Esophagus squamous epithelium (tissue), 5 donors: ENCODE data around the gene CCDC69. TPM values are rescaled to one million over a fixed set of nuclear protein-coding genes. Genes with fewer than 3 reads are reported as not detected.
A peak's percentile ranks its signal among the peaks of the same experiment; 100 is the strongest.

ENCODE experiments used
- DNase-seq: peaks from one replicate; lab custom pipeline; 2025; lab: John Stamatoyannopoulos, UW
- H3K27ac ChIP-seq, 4 donors: fragments of 200-600 bp; sonication (generic); one replicate each; pipeline ENCODE4 v1.5.1; 2016 to 2019; ENCODE audit warnings: mild to moderate bottlenecking in 1 of 4
- H3K27me3 ChIP-seq, 4 donors: fragments of 200-600 bp; sonication (generic); 1 replicate in 3 of 4; 2 replicates in 1 of 4; pipeline versions ENCODE4 v1.5.1 to v1.6.0; 2017 to 2021; ENCODE audit warnings: antibody characterized with exemption in 1 of 4
- H3K36me3 ChIP-seq, 3 donors: fragments of 200-600 bp; sonication (generic); one replicate each; pipeline ENCODE4 v1.5.1; 2016 to 2019
- H3K4me1 ChIP-seq, 3 donors: fragments of 200-600 bp; sonication (generic); one replicate each; pipeline ENCODE4 v1.5.1; 2017 to 2019
- H3K4me3 ChIP-seq, 4 donors: fragments of 200-600 bp; sonication (generic); 1 replicate in 3 of 4; 2 replicates in 1 of 4; pipeline ENCODE4 v1.5.1; 2016 to 2019; ENCODE audit warnings: mild to moderate bottlenecking in 2 of 4, moderate library complexity in 1 of 4
- H3K9me3 ChIP-seq, 3 donors: fragments of 200-600 bp; sonication (generic); one replicate each; pipeline ENCODE4 v1.5.1; 2016 to 2019
- CTCF ChIP-seq, 6 experiments: fragments of 450-650 bp in 4 of 6; fragments of 200-600 bp in 2 of 6; sonication (generic) in 2 of 6; IDR thresholded peaks; one replicate each; pipeline ENCODE4 v1.5.1; 2016 to 2019; ENCODE audit warnings: antibody characterized with exemption in 6 of 6, mild to moderate bottlenecking in 4 of 6, moderate library complexity in 4 of 6
- POLR2A ChIP-seq, 4 donors: fragments of 450-650 bp; IDR thresholded peaks; one replicate each; pipeline ENCODE4 v1.6.1; 2017; ENCODE audit warnings: antibody characterized with exemption in 4 of 4, mild to moderate bottlenecking in 4 of 4, moderate library complexity in 3 of 4
- WGBS, 2 donors: methylation state at CpG; one replicate each; pipeline ENCODE4 v1.1.5; 2018; 5-methylcytosine and 5-hydroxymethylcytosine counted together
- intact Hi-C: fragments of 100-400 bp; cut with DNase I; formaldehyde crosslinking; loops from one replicate; pipeline ENCODE4 v1.15.0; 2022
- total RNA-seq, 4 donors: library from RNA; depleted of rRNA; stranded (reverse); fragments of >200 nt; gene quantifications; one replicate each; pipeline ENCODE4 v1.1.0, GENCODE V29; 2016
- donor health status: DM: yes; HTN: yes; CAD: no.

CCDC69 gene
- total RNA-seq, 4 donors from 2014 or later: 10.9 to 87.0 (median 37.8) TPM

GRCh38 chr5:151264113-151264512 lies 40.2 kb upstream of the CCDC69 start:
- Histone ChIP-seq H3K4me3 (no peak overlapping the region), H3K36me3 (peaks cover 0 to 78% (median 23%) of the 10 kb centered on the region in 3 donors), H3K27ac (peak overlapping the region; percentile 65 to 93 (median 86)), H3K4me1 (peaks cover 5 to 45% (median 14%) of the 10 kb centered on the region in 3 donors), H3K9me3 (no peaks in the 10 kb centered on the region), H3K27me3 (no peaks in the 10 kb centered on the region)
- 0 to 30% methylated on average over 1 of the region's 1 CpG for WGBS, 2 donors
- no peak for DNase-seq
- TF ChIP-seq CTCF (IDR thresholded peaks at IDR 0.05) (peak in 1 of 6 experiments; percentile 47), POLR2A (IDR thresholded peaks at IDR 0.05) (peak in 1 of 4 donors; percentile 26)
- intact Hi-C loops: no loop called here

GRCh38 chr5:151262532-151262931 lies 38.6 kb upstream of the CCDC69 start:
- H3K9me3 ChIP-seq: no peaks in the 10 kb centered on the region
- DNase-seq: no peak
- H3K27ac ChIP-seq: peak overlapping the region in 3 of 4 donors; percentile 84 to 93 (median 89)
- intact Hi-C loops: no loop called here
- 88 to 100% methylated on average over 3 of the region's 3 CpGs for WGBS, 2 donors
- peaks cover 19 to 61% (median 27%) of the 10 kb centered on the region in 3 donors for H3K4me1 ChIP-seq
- no peak overlapping the region for H3K4me3 ChIP-seq
- TF ChIP-seq CTCF (IDR thresholded peaks at IDR 0.05): no peak
- no peak for TF ChIP-seq POLR2A (IDR thresholded peaks at IDR 0.05)
- H3K36me3 ChIP-seq: peaks cover 0 to 63% (median 16%) of the 10 kb centered on the region in 3 donors
- H3K27me3 ChIP-seq: no peaks in the 10 kb centered on the region

- Histone ChIP-seq H3K27ac (peak overlapping the region in 3 of 4 donors; percentile 67 to 74 (median 74)), H3K36me3 (peaks cover 0 to 37% (median 7%) of the 10 kb centered on the region in 3 donors), H3K4me1 (peaks cover 37 to 80% (median 47%) of the 10 kb centered on the region in 3 donors), H3K9me3 (no peaks in the 10 kb centered on the region), H3K27me3 (no peaks in the 10 kb centered on the region), H3K4me3 (no peak overlapping the region)
- TF ChIP-seq POLR2A (IDR thresholded peaks at IDR 0.05): no peak
- TF ChIP-seq CTCF (IDR thresholded peaks at IDR 0.05): no peak
- 80 to 84% methylated on average over 1 to 3 of the region's 4 CpGs for WGBS, 2 donors
- DNase-seq: no peak
- intact Hi-C loops: no loop called here
These were observed 36.0 kb upstream of the CCDC69 start for GRCh38 chr5:151259931-151260330.

GRCh38 chr5:151258816-151259215 lies 34.9 kb upstream of the CCDC69 start:
- 19 to 40% methylated on average over 1 of the region's 1 CpG for WGBS, 2 donors
- Histone ChIP-seq H3K27me3 (no peaks in the 10 kb centered on the region), H3K4me3 (no peak overlapping the region), H3K9me3 (no peaks in the 10 kb centered on the region), H3K36me3 (peaks cover 0 to 35% (median 7%) of the 10 kb centered on the region in 3 donors), H3K27ac (peak overlapping the region; percentile 67 to 74 (median 72)), H3K4me1 (peaks cover 42 to 81% (median 46%) of the 10 kb centered on the region in 3 donors)
- intact Hi-C loops: no loop called here
- DNase-seq: no peak
- no peak for TF ChIP-seq POLR2A (IDR thresholded peaks at IDR 0.05)
- no peak for TF ChIP-seq CTCF (IDR thresholded peaks at IDR 0.05)

GRCh38 chr5:151258201-151258611 lies 34.3 kb upstream of the CCDC69 start:
- Histone ChIP-seq H3K4me3 (no peak overlapping the region), H3K27me3 (no peaks in the 10 kb centered on the region), H3K9me3 (no peaks in the 10 kb centered on the region), H3K27ac (peak overlapping the region; percentile 67 to 74 (median 72)), H3K36me3 (peaks cover 0 to 35% (median 7%) of the 10 kb centered on the region in 3 donors), H3K4me1 (peaks cover 39 to 81% (median 47%) of the 10 kb centered on the region in 3 donors)
- TF ChIP-seq CTCF (IDR thresholded peaks at IDR 0.05): no peak
- no peak for TF ChIP-seq POLR2A (IDR thresholded peaks at IDR 0.05)
- 83 to 85% methylated on average over 6 to 7 of the region's 7 CpGs for WGBS, 2 donors
- intact Hi-C loops: no loop called here
- no peak for DNase-seq
